GM12878 (cell line): ENCODE measurements around the gene SLC25A29. TPM values are rescaled to one million over a fixed set of nuclear protein-coding genes. Genes with fewer than 3 reads are reported as not detected.
A peak's percentile ranks its signal among the peaks of the same experiment; 100 is the strongest.

Source experiments
- ATAC-seq: fragments of 200-7000 bp; cut with Tn5 transposase; 3 replicates; pipeline ENCODE4 v1.9.1; 2020; ENCODE audit warnings: mild to moderate bottlenecking, moderate library complexity
- BruUV-seq: library from RNA; stranded (reverse); fragments of 400-500 nt; replicated peaks from 2 replicates; lab custom pipeline; 2021; lab: Mats Ljungman, UMichigan
- CTCF ChIA-PET: fragments of 300-600 bp; sonication (Branson Sonifier 250); formaldehyde crosslinking; extraction: SDS; loops from one replicate; lab custom pipeline; 2021; ENCODE audit warnings: inconsistent platforms; lab: Yijun Ruan, JAX
- POLR2A ChIA-PET: fragments of 350-600 bp; formaldehyde crosslinking; extraction: SDS; loops from one replicate; lab custom pipeline; 2021; ENCODE audit warnings: inconsistent platforms; lab: Charles Lee
- RAD21 ChIA-PET: fragments of 300-600 bp; sonication (Branson Sonifier 250); formaldehyde crosslinking; loops from one replicate; lab custom pipeline; 2023; ENCODE audit warnings: antibody characterized with exemption; ENCODE audit not compliant: unreplicated experiment; lab: Charles Lee
- SMC1A ChIA-PET: fragments of 300-600 bp; sonication (Branson Sonifier 250); formaldehyde crosslinking; loops from one replicate; lab custom pipeline; 2023; ENCODE audit not compliant: unreplicated experiment, uncharacterized antibody; lab: Charles Lee
- DNase-seq: peaks from one replicate; pipeline ENCODE4 v3.0.0-alpha.2; 2011; ENCODE audit warnings: low read depth, low spot score
- FAIRE-seq: peaks from 3 replicates; lab custom pipeline; 2011; peaks lifted over from hg19 to GRCh38; lab: Jason Lieb, UNC
- H2AFZ ChIP-seq: 2 replicates; pipeline ENCODE4 v1.6.0; 2011; ENCODE audit warnings: low read depth, low read length, control low read depth; ENCODE audit not compliant: control insufficient read depth
- H3K27ac ChIP-seq: 2 replicates; pipeline ENCODE4 v1.5.1; 2011; ENCODE audit warnings: control low read depth; ENCODE audit not compliant: control insufficient read depth, insufficient read depth
- H3K27me3 ChIP-seq, 2 experiments: replicated peaks in 1 of 2; 2 replicates each; pipeline versions ENCODE4 v1.6.0 to v1.6.1; 2011; ENCODE audit warnings: low read length in 1 of 2; ENCODE audit not compliant: control insufficient read depth in 2 of 2, insufficient read depth in 2 of 2
- H3K36me3 ChIP-seq, 2 experiments: 2 replicates each; pipeline ENCODE4 v1.5.1; 2011; ENCODE audit warnings: low read length in 1 of 2; ENCODE audit not compliant: control insufficient read depth in 2 of 2, insufficient read depth in 2 of 2
- H3K4me1 ChIP-seq: 2 replicates; pipeline ENCODE4 v1.6.1; 2011; ENCODE audit warnings: mild to moderate bottlenecking, low read length, moderate library complexity, mixed read lengths; ENCODE audit not compliant: control insufficient read depth, insufficient read depth
- H3K4me2 ChIP-seq: 2 replicates; pipeline ENCODE4 v1.6.0; 2011; ENCODE audit warnings: control low read depth; ENCODE audit not compliant: control insufficient read depth, insufficient read depth
- H3K4me3 ChIP-seq: fragments of 200-600 bp; sonication (generic); 2 replicates; pipeline ENCODE4 v1.5.1; 2016
- H3K79me2 ChIP-seq: 2 replicates; pipeline ENCODE4 v1.6.0; 2011; ENCODE audit warnings: low read length; ENCODE audit not compliant: control insufficient read depth, insufficient read depth
- H3K9ac ChIP-seq: 2 replicates; pipeline ENCODE4 v1.8.0; 2011; ENCODE audit warnings: low read length, control low read depth, mixed read lengths; ENCODE audit not compliant: control insufficient read depth, insufficient read depth
- H3K9me3 ChIP-seq: replicated peaks from 3 replicates; pipeline ENCODE4 v1.5.1; 2011; ENCODE audit warnings: mild to moderate bottlenecking, low read length; ENCODE audit not compliant: control insufficient read depth, insufficient read depth
- H4K20me1 ChIP-seq: 2 replicates; pipeline ENCODE4 v1.6.0; 2011; ENCODE audit not compliant: control insufficient read depth, insufficient read depth
- BCLAF1 ChIP-seq: fragments of 450-650 bp; IDR thresholded peaks from 2 replicates; pipeline ENCODE4 v1.6.1; 2017; ENCODE audit warnings: antibody characterized with exemption, mild to moderate bottlenecking, moderate library complexity
- POLR2A ChIP-seq: IDR thresholded peaks from 2 replicates; pipeline ENCODE4 v1.6.1; 2011; ENCODE audit warnings: low read depth, mild to moderate bottlenecking, low read length
- WGBS: methylation state at CpG from one replicate; pipeline ENCODE4 v1.1.6; 2016; ENCODE audit warnings: low lambda C conversion rate; ENCODE audit not compliant: insufficient replicate concordance, insufficient coverage; ENCODE audit errors: missing lambda C conversion rate; 5-methylcytosine and 5-hydroxymethylcytosine counted together
- in situ Hi-C: fragments of 300-500 bp; cut with MboI; formaldehyde crosslinking; loops from 9 replicates; pipeline ENCODE4 v1.14.3; 2018; ENCODE audit warnings: mixed read lengths
- intact Hi-C: fragments of 100-400 bp; cut with micrococcal nuclease; formaldehyde crosslinking; loops from one replicate; pipeline ENCODE4 v1.14.2; 2022; ENCODE audit not compliant: unreplicated experiment
- polyA plus RNA-seq, 11 experiments: library from polyadenylated mRNA; depleted of rRNA in 4 of 11; unstranded in 6 of 11; stranded (reverse) in 5 of 11; fragments of >200 nt; fragmentation: Nextera tagmentation in 4 of 11; fragmentation: Illumina TruSeq in 1 of 11; extraction: Ambion mirVana in 4 of 11; extraction: Trizol in 1 of 11; gene quantifications; 1 replicate in 1 of 11; 2 replicates in 10 of 11; pipeline versions ENCODE4 v1.2.1 to v1.2.3, GENCODE V29; 2011 to 2016; ENCODE audit warnings: inconsistent platforms in 2 of 11, missing spikeins in 2 of 11, low read depth in 1 of 11
- total RNA-seq, 4 experiments: library from RNA; depleted of rRNA in 3 of 4; stranded (reverse); fragments of >200 nt in 3 of 4; fragmentation: Illumina TruSeq in 1 of 4; extraction: Trizol in 1 of 4; gene quantifications; 2 replicates each; pipeline versions ENCODE4 v1.2.1 to v1.2.3, GENCODE V29; 2013 to 2021

SLC25A29 gene
- total and polyA plus RNA-seq, 10 of the 15 experiments (the other 5 are each of a cell fraction or from before 2014, with no cell fraction given), result 0.42 to 13.3 (median 4.0) TPM; not detected in 1

GRCh38 chr14:100339766-100340422 lies 33.6 kb upstream of the SLC25A29 start:
- 86% methylated on average over 6 of the region's 6 CpGs for WGBS
- Histone ChIP-seq H3K4me3 (no peak overlapping the region), H4K20me1 (no peaks in the 10 kb centered on the region), H3K9ac (no peak overlapping the region), H3K27ac (no peak overlapping the region), H3K4me2 (no peak overlapping the region), H3K9me3 (no peaks in the 10 kb centered on the region), H3K79me2 (no peaks in the 10 kb centered on the region)
- no TSS peak for BruUV-seq
- POLR2A ChIA-PET, result no interaction called here
- ATAC-seq, result no peak
- intact Hi-C loops, result loop anchor here (5.0 kb wide), 1 partner anchor 37 kb away; the partner anchor contains the start of gene WDR25
- DNase-seq, result no peak
- TF ChIP-seq POLR2A (peak; percentile 39; the same call in 1 of the 2 replicates), BCLAF1 (no peak)
- TF ChIP-seq, all 136 proteins: peak for 1
- ChIA-PET SMC1A (interaction anchor here (2.5 to 2.8 kb wide), 2 partner anchors 25 to 36 kb away, joined by 10 to 23 read pairs; partner anchors contain the start of gene WDR25), CTCF (interaction anchor here (0.6 to 2.1 kb wide), 3 partner anchors 22 to 115 kb away, joined by 3 to 19 read pairs (median 4); no protein-coding TSS in a partner anchor), RAD21 (interaction anchor here (0.6 to 2.1 kb wide), 3 partner anchors 35 to 1763 kb away, joined by 3 to 10 read pairs (median 7); a partner anchor contains a TSS)
- Histone ChIP-seq H3K27me3 (no peaks in the 10 kb centered on the region), H2AFZ (no peak overlapping the region), H3K4me1 (peaks cover 23% of the 10 kb centered on the region), H3K36me3 (peaks cover 18 to 31% of the 10 kb centered on the region in 2 experiments)
- no peak for FAIRE-seq
- in situ Hi-C loops, result no loop called here
